HepG2 (cell line): ENCODE data around the gene DCST2. TPM values are rescaled to one million over a fixed set of nuclear protein-coding genes. Genes with fewer than 3 reads are reported as not detected.

Experiments
- CC2D1A ChIP-seq: sonication (generic); formaldehyde crosslinking; IDR thresholded peaks from 2 replicates; pipeline ENCODE4 v1.8.1; 2023; ENCODE audit warnings: mild to moderate bottlenecking, missing genetic modification reagents
- FOXA1 ChIP-seq, 2 experiments: fragments of 450-650 bp in 1 of 2; sonication (generic) in 1 of 2; formaldehyde crosslinking in 1 of 2; IDR thresholded peaks; 2 replicates each; pipeline versions ENCODE4 v1.4.0 to v1.6.1; 2016 to 2020; ENCODE audit warnings: missing genetic modification reagents in 1 of 2
- FOXK2 ChIP-seq: fragments of 450-650 bp; IDR thresholded peaks from 2 replicates; pipeline ENCODE4 v1.6.1; 2016
- GABPB1 ChIP-seq: IDR thresholded peaks from 2 replicates; pipeline ENCODE4 v1.6.1; 2016; ENCODE audit warnings: mild to moderate bottlenecking, missing genetic modification reagents, moderate library complexity, missing compliant biosample characterization
- HOXD1 ChIP-seq: sonication (generic); formaldehyde crosslinking; IDR thresholded peaks from 2 replicates; pipeline ENCODE4 v1.5.0; 2020; ENCODE audit warnings: missing genetic modification reagents
- IRX3 ChIP-seq: sonication (generic); formaldehyde crosslinking; IDR thresholded peaks from 2 replicates; pipeline ENCODE4 v1.8.1; 2023; ENCODE audit warnings: mild to moderate bottlenecking, low read depth, missing genetic modification reagents, borderline replicate concordance
- MAFF ChIP-seq: IDR thresholded peaks from 2 replicates; pipeline ENCODE4 v1.6.1; 2011; ENCODE audit warnings: low read depth, low read length, improper control_type of control experiment
- MATR3 ChIP-seq: sonication (generic); formaldehyde crosslinking; IDR thresholded peaks from 2 replicates; pipeline ENCODE4 v1.4.0; 2020; ENCODE audit warnings: missing genetic modification reagents
- MBNL3 ChIP-seq: fragments of 250-450 bp; sonication (Bioruptor Pico); conservative IDR thresholded peaks from 2 replicates; pipeline ENCODE4 v1.8.0; 2022; ENCODE audit warnings: mild to moderate bottlenecking, inconsistent platforms
- MXI1 ChIP-seq: IDR thresholded peaks from 3 replicates; pipeline ENCODE4 v1.6.1; 2012; ENCODE audit warnings: low read depth, low read length, inconsistent platforms, borderline replicate concordance
- SIX1 ChIP-seq: sonication (generic); formaldehyde crosslinking; IDR thresholded peaks from 2 replicates; pipeline ENCODE4 v1.4.0; 2020; ENCODE audit warnings: missing genetic modification reagents, borderline replicate concordance
- SMAD1 ChIP-seq: sonication (generic); formaldehyde crosslinking; IDR thresholded peaks from 2 replicates; pipeline ENCODE4 v1.4.0; 2020; ENCODE audit warnings: missing genetic modification reagents, low read depth, mild to moderate bottlenecking, borderline replicate concordance
- SP4 ChIP-seq: sonication (generic); formaldehyde crosslinking; IDR thresholded peaks from 2 replicates; pipeline ENCODE4 v1.8.1; 2023; ENCODE audit warnings: mild to moderate bottlenecking, missing genetic modification reagents
- SRSF1 ChIP-seq: fragments of 200-400 bp; formaldehyde crosslinking; optimal IDR thresholded peaks from 2 replicates; pipeline ENCODE3; 2017; ENCODE audit warnings: mild to moderate bottlenecking, low read depth, low read length, moderate library complexity
- TARDBP ChIP-seq: sonication (generic); formaldehyde crosslinking; IDR thresholded peaks from 2 replicates; pipeline ENCODE4 v1.8.0; 2022; ENCODE audit warnings: mild to moderate bottlenecking, missing genetic modification reagents
- TCF7L2 ChIP-seq: IDR thresholded peaks from 2 replicates; pipeline ENCODE4 v1.6.1; 2011; ENCODE audit warnings: mild to moderate bottlenecking, low read depth, low read length, moderate library complexity
- ZBTB7A ChIP-seq: sonication (generic); formaldehyde crosslinking; IDR thresholded peaks from 2 replicates; pipeline ENCODE4 v1.8.0; 2022; ENCODE audit warnings: mild to moderate bottlenecking, missing genetic modification reagents
- ZNF282 ChIP-seq: fragments of 450-650 bp; IDR thresholded peaks from 2 replicates; pipeline ENCODE4 v1.6.1; 2018; ENCODE audit not compliant: partially characterized antibody
- polyA plus RNA-seq, 8 experiments: library from polyadenylated mRNA; depleted of rRNA in 3 of 8; stranded (reverse) in 7 of 8; unstranded in 1 of 8; fragments of >200 nt; fragmentation: Illumina TruSeq in 4 of 8; extraction: Trizol in 4 of 8; gene quantifications; 2 replicates each; pipeline versions ENCODE4 v1.2.1 to v1.2.3, GENCODE V29; 2011 to 2016; ENCODE audit warnings: low read depth in 4 of 8, missing spikeins in 1 of 8, mixed read lengths in 1 of 8; ENCODE audit not compliant: insufficient read depth in 1 of 8
- total RNA-seq, 5 experiments: library from RNA; depleted of rRNA; stranded (reverse); fragments of >200 nt; fragmentation: Illumina TruSeq; extraction: Trizol; gene quantifications; 2 replicates each; pipeline ENCODE4 v1.2.3, GENCODE V29; 2016; ENCODE audit warnings: low read depth in 1 of 5
- TF ChIP-seq, protein P1 (sequence below): IDR thresholded peaks from 2 replicates; pipeline ENCODE4 v1.4.0; 2020; ENCODE audit warnings: mild to moderate bottlenecking, missing genetic modification reagents
- TF ChIP-seq, protein P2 (sequence below): sonication (generic); formaldehyde crosslinking; IDR thresholded peaks from 2 replicates; pipeline ENCODE4 v1.4.0; 2020; ENCODE audit warnings: missing genetic modification reagents
- TF ChIP-seq, protein P3 (sequence below): sonication (generic); formaldehyde crosslinking; IDR thresholded peaks from 2 replicates; pipeline ENCODE4 v1.5.0; 2020; ENCODE audit warnings: mild to moderate bottlenecking, missing genetic modification reagents
- TF ChIP-seq, protein P4 (sequence below), 2 experiments: IDR thresholded peaks; 2 replicates each; pipeline ENCODE4 v1.6.1; 2011 to 2012; ENCODE audit warnings: low read length in 2 of 2, borderline replicate concordance in 1 of 2, low read depth in 1 of 2, mild to moderate bottlenecking in 1 of 2, moderate library complexity in 1 of 2

The DCST2 gene
- total and polyA plus RNA-seq, 2 of the 13 experiments (the other 11 are each of a cell fraction or from before 2014, with no cell fraction given): 0.74 TPM; not detected in 1

DNA sequence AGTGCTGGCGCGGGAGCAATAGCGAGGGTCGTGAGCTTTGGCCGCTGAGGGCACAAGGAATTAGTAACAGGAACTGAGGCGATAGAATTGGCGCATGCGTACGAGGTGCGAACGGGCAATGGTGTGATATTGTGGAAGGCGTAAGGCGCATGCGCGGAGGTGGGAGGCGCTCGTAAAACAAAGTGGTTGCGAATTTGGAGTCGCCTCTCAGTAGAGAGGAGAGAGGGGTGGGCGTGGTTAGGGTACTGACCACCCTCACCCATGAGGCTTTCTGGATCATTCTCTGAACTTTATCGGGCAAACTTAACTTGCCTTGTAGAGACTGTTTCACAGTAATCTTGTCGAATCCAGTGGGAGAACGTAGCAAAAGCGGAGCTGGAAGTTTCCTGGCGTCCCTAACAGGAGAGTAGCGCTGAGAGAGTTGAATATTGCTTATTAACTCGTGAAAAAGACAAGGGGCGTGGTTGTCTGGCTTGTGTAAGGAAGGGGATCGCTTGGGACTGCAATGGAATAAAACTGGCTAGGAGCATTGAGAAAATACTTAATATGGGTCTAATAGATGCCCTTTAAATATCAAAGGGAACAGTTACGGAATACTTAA lies 58.7 kb downstream of the DCST2 start (continued):
- TF ChIP-seq, protein P1, sequence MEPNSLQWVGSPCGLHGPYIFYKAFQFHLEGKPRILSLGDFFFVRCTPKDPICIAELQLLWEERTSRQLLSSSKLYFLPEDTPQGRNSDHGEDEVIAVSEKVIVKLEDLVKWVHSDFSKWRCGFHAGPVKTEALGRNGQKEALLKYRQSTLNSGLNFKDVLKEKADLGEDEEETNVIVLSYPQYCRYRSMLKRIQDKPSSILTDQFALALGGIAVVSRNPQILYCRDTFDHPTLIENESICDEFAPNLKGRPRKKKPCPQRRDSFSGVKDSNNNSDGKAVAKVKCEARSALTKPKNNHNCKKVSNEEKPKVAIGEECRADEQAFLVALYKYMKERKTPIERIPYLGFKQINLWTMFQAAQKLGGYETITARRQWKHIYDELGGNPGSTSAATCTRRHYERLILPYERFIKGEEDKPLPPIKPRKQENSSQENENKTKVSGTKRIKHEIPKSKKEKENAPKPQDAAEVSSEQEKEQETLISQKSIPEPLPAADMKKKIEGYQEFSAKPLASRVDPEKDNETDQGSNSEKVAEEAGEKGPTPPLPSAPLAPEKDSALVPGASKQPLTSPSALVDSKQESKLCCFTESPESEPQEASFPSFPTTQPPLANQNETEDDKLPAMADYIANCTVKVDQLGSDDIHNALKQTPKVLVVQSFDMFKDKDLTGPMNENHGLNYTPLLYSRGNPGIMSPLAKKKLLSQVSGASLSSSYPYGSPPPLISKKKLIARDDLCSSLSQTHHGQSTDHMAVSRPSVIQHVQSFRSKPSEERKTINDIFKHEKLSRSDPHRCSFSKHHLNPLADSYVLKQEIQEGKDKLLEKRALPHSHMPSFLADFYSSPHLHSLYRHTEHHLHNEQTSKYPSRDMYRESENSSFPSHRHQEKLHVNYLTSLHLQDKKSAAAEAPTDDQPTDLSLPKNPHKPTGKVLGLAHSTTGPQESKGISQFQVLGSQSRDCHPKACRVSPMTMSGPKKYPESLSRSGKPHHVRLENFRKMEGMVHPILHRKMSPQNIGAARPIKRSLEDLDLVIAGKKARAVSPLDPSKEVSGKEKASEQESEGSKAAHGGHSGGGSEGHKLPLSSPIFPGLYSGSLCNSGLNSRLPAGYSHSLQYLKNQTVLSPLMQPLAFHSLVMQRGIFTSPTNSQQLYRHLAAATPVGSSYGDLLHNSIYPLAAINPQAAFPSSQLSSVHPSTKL (CRISPR knock-in tag): peak; percentile 35
- TF ChIP-seq FOXK2: 0 out of 2 replicates have a peak, but pooled peaks have one; percentile 70
- peak; percentile 4; the same call in 1 of the 3 replicates for TF ChIP-seq MXI1
- no peak for TF ChIP-seq SMAD1
- no peak for TF ChIP-seq MBNL3 (CRISPR knock-in tag)
- TF ChIP-seq IRX3 (CRISPR knock-in tag): 0 out of 2 replicates have a peak, but pooled peaks have one; percentile 9
- TF ChIP-seq ZNF282: no peak
- no peak; the same call in 1 of the 2 replicates for TF ChIP-seq SP4 (CRISPR knock-in tag)
- TF ChIP-seq CC2D1A (CRISPR knock-in tag): no peak
- TF ChIP-seq MAFF: no peak
- no peak for TF ChIP-seq ZBTB7A (CRISPR knock-in tag)
- TF ChIP-seq MATR3 (CRISPR knock-in tag): no peak
- no peak for TF ChIP-seq GABPB1 (CRISPR knock-in tag)
- no peak; the same call in 1 of the 2 replicates for TF ChIP-seq TARDBP
- TF ChIP-seq, protein P2, sequence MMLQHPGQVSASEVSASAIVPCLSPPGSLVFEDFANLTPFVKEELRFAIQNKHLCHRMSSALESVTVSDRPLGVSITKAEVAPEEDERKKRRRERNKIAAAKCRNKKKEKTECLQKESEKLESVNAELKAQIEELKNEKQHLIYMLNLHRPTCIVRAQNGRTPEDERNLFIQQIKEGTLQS (CRISPR knock-in tag): no peak
- TF ChIP-seq HOXD1: no peak; the same call in 1 of the 2 replicates
- TF ChIP-seq, protein P3, sequence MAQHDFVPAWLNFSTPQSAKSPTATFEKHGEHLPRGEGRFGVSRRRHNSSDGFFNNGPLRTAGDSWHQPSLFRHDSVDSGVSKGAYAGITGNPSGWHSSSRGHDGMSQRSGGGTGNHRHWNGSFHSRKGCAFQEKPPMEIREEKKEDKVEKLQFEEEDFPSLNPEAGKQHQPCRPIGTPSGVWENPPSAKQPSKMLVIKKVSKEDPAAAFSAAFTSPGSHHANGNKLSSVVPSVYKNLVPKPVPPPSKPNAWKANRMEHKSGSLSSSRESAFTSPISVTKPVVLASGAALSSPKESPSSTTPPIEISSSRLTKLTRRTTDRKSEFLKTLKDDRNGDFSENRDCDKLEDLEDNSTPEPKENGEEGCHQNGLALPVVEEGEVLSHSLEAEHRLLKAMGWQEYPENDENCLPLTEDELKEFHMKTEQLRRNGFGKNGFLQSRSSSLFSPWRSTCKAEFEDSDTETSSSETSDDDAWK: no peak
- TF ChIP-seq SIX1 (CRISPR knock-in tag): peak; percentile 9; the same call in 1 of the 2 replicates
- TF ChIP-seq SRSF1: no peak
- no peak for TF ChIP-seq FOXA1 (IDR thresholded peaks at IDR 0.05)
- no peak for TF ChIP-seq FOXA1 (CRISPR knock-in tag; IDR thresholded peaks at IDR 0.05)
- TF ChIP-seq, protein P4, sequence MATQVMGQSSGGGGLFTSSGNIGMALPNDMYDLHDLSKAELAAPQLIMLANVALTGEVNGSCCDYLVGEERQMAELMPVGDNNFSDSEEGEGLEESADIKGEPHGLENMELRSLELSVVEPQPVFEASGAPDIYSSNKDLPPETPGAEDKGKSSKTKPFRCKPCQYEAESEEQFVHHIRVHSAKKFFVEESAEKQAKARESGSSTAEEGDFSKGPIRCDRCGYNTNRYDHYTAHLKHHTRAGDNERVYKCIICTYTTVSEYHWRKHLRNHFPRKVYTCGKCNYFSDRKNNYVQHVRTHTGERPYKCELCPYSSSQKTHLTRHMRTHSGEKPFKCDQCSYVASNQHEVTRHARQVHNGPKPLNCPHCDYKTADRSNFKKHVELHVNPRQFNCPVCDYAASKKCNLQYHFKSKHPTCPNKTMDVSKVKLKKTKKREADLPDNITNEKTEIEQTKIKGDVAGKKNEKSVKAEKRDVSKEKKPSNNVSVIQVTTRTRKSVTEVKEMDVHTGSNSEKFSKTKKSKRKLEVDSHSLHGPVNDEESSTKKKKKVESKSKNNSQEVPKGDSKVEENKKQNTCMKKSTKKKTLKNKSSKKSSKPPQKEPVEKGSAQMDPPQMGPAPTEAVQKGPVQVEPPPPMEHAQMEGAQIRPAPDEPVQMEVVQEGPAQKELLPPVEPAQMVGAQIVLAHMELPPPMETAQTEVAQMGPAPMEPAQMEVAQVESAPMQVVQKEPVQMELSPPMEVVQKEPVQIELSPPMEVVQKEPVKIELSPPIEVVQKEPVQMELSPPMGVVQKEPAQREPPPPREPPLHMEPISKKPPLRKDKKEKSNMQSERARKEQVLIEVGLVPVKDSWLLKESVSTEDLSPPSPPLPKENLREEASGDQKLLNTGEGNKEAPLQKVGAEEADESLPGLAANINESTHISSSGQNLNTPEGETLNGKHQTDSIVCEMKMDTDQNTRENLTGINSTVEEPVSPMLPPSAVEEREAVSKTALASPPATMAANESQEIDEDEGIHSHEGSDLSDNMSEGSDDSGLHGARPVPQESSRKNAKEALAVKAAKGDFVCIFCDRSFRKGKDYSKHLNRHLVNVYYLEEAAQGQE (IDR thresholded peaks at IDR 0.05; ENCODE audit: borderline replicate concordance in 1 of 2, low read depth in 1 of 2, low read length in 2 of 2): 0 out of 4 replicates have a peak, but pooled peaks of 1 of the 2 experiments have one; percentile 37
- TF ChIP-seq TCF7L2: no peak
